Measurements from ENCODE around the gene DYNLL1.

DYNLL1 gene

DNA sequence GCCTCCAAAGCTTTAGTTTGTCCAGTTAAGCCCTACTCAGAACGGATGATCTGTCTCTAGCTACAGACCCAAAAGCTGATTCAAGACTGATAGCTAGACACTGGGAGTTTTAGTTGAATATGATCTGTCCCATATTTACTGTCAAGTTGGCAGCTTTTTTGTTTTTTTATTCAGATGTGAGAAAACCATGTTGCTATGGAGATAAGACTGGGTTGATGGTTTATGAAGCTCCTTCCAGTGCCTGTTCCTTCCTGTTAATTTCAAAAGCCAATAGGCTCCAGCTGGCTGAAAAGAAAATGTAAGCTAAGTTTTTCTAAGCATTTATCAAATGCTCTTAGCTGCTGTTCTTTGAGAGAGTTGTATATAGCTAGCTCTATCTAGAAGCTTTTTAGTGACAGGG lies 4.7 kb downstream of the DYNLL1 start:
- WGBS (ENCODE audit: extremely low coverage, insufficient coverage, insufficient read length), result no CpG with 5 or more reads among the region's 1 CpG
- Histone ChIP-seq H2BK5ac (ENCODE audit: low read depth, low read length, poor library complexity) (no peak overlapping the region), H3K27me3 (ENCODE audit: insufficient read depth, low read length) (no peaks in the 10 kb centered on the region), H4K8ac (ENCODE audit: low read depth, low read length) (no peak overlapping the region), H3K4me1 (ENCODE audit: control insufficient read depth in 1 of 2, insufficient read depth in 2 of 2, low read length in 2 of 2) (peaks cover 1 to 2% of the 10 kb centered on the region in 2 experiments), H4K91ac (ENCODE audit: low read depth, low read length) (no peak overlapping the region), H2BK12ac (ENCODE audit: low read length) (no peak overlapping the region), H2AK5ac (ENCODE audit: low read length) (no peak overlapping the region), H2BK120ac (ENCODE audit: insufficient read depth, low read length, poor library complexity) (no peak overlapping the region), H3K4me2 (ENCODE audit: low read length) (no peak overlapping the region), H3K9ac (ENCODE audit: low read length) (no peak overlapping the region), H3K79me2 (ENCODE audit: control insufficient read depth, insufficient read depth, low read length, poor library complexity) (peaks cover 9% of the 10 kb centered on the region), H3K27ac (ENCODE audit: low read depth, low read length) (no peak overlapping the region), H3K14ac (ENCODE audit: low read length) (no peak overlapping the region), H3K4ac (ENCODE audit: low read depth, low read length) (no peak overlapping the region), H3K18ac (ENCODE audit: low read length) (no peak overlapping the region), H2AFZ (ENCODE audit: insufficient read depth, low read length, poor library complexity) (no peak overlapping the region), H3K9me3 (ENCODE audit: insufficient read depth, low read depth, low read length) (no peaks in the 10 kb centered on the region), H3K36me3 (ENCODE audit: control insufficient read depth in 1 of 2, insufficient read depth in 2 of 2, low read length in 2 of 2) (peaks cover 8 to 32% of the 10 kb centered on the region in 2 experiments), H4K12ac (ENCODE audit: low read depth, low read length) (no peak overlapping the region), H3K79me1 (ENCODE audit: low read length) (peaks cover 8% of the 10 kb centered on the region), H3K23ac (ENCODE audit: low read length) (no peak overlapping the region), H3K4me3 (ENCODE audit: low read depth, low read length) (no peak overlapping the region)
- DNase-seq, result no peak

DNA sequence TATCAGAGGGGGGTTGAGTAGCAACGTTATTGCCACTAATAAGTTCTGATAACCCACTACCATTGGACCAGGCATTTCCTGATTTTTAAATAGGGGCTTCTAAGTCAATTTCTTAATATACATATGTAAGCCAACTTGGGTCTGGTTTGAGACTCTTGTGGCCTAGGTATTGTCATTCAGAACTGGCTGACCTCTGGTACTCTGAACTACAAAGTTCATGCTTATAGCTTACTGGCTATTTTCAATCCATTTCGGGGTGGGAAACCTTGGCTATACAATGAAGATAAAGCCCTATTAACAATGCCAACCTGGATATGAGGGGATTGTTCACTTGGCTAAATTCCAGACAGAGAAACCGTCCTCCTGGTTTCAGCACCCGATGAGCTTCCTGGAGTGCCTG lies 8.7 kb downstream of the DYNLL1 start:
- Histone ChIP-seq H3K4me1 (ENCODE audit: control insufficient read depth in 1 of 2, insufficient read depth in 2 of 2, low read length in 2 of 2) (no peaks in the 10 kb centered on the region), H2BK120ac (ENCODE audit: insufficient read depth, low read length, poor library complexity) (no peak overlapping the region), H3K4me2 (ENCODE audit: low read length) (no peak overlapping the region), H3K79me1 (ENCODE audit: low read length) (no peaks in the 10 kb centered on the region), H3K27ac (ENCODE audit: low read depth, low read length) (no peak overlapping the region), H2BK12ac (ENCODE audit: low read length) (no peak overlapping the region), H3K79me2 (ENCODE audit: control insufficient read depth, insufficient read depth, low read length, poor library complexity) (no peaks in the 10 kb centered on the region), H3K18ac (ENCODE audit: low read length) (no peak overlapping the region), H4K91ac (ENCODE audit: low read depth, low read length) (no peak overlapping the region), H2BK5ac (ENCODE audit: low read depth, low read length, poor library complexity) (no peak overlapping the region), H4K8ac (ENCODE audit: low read depth, low read length) (no peak overlapping the region), H3K4ac (ENCODE audit: low read depth, low read length) (no peak overlapping the region), H3K36me3 (ENCODE audit: control insufficient read depth in 1 of 2, insufficient read depth in 2 of 2, low read length in 2 of 2) (peaks cover 8 to 24% of the 10 kb centered on the region in 2 experiments), H3K23ac (ENCODE audit: low read length) (no peak overlapping the region), H3K9ac (ENCODE audit: low read length) (no peak overlapping the region), H4K12ac (ENCODE audit: low read depth, low read length) (no peak overlapping the region), H3K4me3 (ENCODE audit: low read depth, low read length) (no peak overlapping the region), H3K9me3 (ENCODE audit: insufficient read depth, low read depth, low read length) (no peaks in the 10 kb centered on the region), H3K27me3 (ENCODE audit: insufficient read depth, low read length) (no peaks in the 10 kb centered on the region), H2AK5ac (ENCODE audit: low read length) (no peak overlapping the region), H3K14ac (ENCODE audit: low read length) (no peak overlapping the region), H2AFZ (ENCODE audit: insufficient read depth, low read length, poor library complexity) (no peak overlapping the region)
- no CpG with 5 or more reads among the region's 4 CpGs for WGBS (ENCODE audit: extremely low coverage, insufficient coverage, insufficient read length)
- DNase-seq, result no peak

DNA sequence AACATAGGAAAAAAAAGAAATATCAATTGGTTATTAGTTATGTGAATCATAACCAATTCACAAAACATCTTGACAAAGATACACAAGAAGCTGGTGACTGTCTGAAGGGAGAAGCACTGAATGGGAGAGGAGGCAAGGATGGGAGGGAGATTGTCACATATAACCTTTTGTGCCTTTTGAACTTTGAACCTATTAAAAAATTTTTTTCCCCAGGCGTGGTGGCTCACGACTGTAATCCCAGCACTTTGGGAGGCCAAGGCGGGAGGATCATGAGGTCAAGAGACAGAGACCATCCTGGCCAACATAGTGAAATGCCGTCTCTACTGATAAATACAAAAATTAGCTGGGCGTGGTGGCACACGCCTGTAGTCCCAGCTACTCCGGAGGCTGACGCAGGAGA lies 12.6 kb downstream of the DYNLL1 start:
- H4K12ac ChIP-seq (ENCODE audit: low read depth, low read length), result no peak overlapping the region
- no peak overlapping the region for H3K4me3 ChIP-seq (ENCODE audit: low read depth, low read length)
- WGBS (ENCODE audit: extremely low coverage, insufficient coverage, insufficient read length), result no CpG with 5 or more reads among the region's 8 CpGs
- H3K9ac ChIP-seq (ENCODE audit: low read length), result no peak overlapping the region
- no peaks in the 10 kb centered on the region for H3K79me2 ChIP-seq (ENCODE audit: control insufficient read depth, insufficient read depth, low read length, poor library complexity)
- peaks cover 0 to 18% of the 10 kb centered on the region in 2 experiments for H3K36me3 ChIP-seq (ENCODE audit: control insufficient read depth in 1 of 2, insufficient read depth in 2 of 2, low read length in 2 of 2)
- no peak overlapping the region for H2BK12ac ChIP-seq (ENCODE audit: low read length)
- H3K18ac ChIP-seq (ENCODE audit: low read length), result no peak overlapping the region
- no peak overlapping the region for H2AFZ ChIP-seq (ENCODE audit: insufficient read depth, low read length, poor library complexity)
- H3K4me1 ChIP-seq (ENCODE audit: control insufficient read depth in 1 of 2, insufficient read depth in 2 of 2, low read length in 2 of 2), result no peaks in the 10 kb centered on the region
- H3K79me1 ChIP-seq (ENCODE audit: low read length), result no peaks in the 10 kb centered on the region
- DNase-seq, result no peak
- no peak overlapping the region for H3K4ac ChIP-seq (ENCODE audit: low read depth, low read length)
- no peak overlapping the region for H4K91ac ChIP-seq (ENCODE audit: low read depth, low read length)
- no peak overlapping the region for H2AK5ac ChIP-seq (ENCODE audit: low read length)
- no peak overlapping the region for H2BK120ac ChIP-seq (ENCODE audit: insufficient read depth, low read length, poor library complexity)
- no peak overlapping the region for H4K8ac ChIP-seq (ENCODE audit: low read depth, low read length)
- no peak overlapping the region for H3K23ac ChIP-seq (ENCODE audit: low read length)
- H3K14ac ChIP-seq (ENCODE audit: low read length), result no peak overlapping the region
- H2BK5ac ChIP-seq (ENCODE audit: low read depth, low read length, poor library complexity), result no peak overlapping the region
- H3K27ac ChIP-seq (ENCODE audit: low read depth, low read length), result no peak overlapping the region
- no peak overlapping the region for H3K4me2 ChIP-seq (ENCODE audit: low read length)
- H3K9me3 ChIP-seq (ENCODE audit: insufficient read depth, low read depth, low read length), result no peaks in the 10 kb centered on the region
- H3K27me3 ChIP-seq (ENCODE audit: insufficient read depth, low read length), result no peaks in the 10 kb centered on the region

DNA sequence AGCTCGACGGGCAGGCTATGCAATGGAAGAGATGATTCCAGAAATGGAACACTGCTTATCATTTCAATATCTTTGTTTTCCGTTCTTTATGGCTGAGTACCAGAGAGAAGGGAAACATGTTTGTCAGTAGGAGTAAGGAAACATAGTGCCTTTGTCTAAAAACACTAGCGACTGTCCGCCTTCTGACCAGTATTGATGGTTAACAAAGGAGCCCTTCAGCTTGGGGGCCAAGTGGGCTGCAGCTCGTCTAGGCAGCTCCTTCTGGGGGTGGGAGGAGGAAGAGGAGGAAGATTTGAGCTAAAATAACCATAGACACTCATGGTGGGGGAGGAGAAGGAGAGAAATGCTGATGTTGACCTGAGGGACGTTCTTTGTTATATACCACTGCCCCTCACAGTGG lies 18.1 kb downstream of the DYNLL1 start:
- no peak overlapping the region for H3K18ac ChIP-seq (ENCODE audit: low read length)
- H3K27me3 ChIP-seq (ENCODE audit: insufficient read depth, low read length), result no peaks in the 10 kb centered on the region
- no peak overlapping the region for H3K9ac ChIP-seq (ENCODE audit: low read length)
- no peaks in the 10 kb centered on the region for H3K9me3 ChIP-seq (ENCODE audit: insufficient read depth, low read depth, low read length)
- no CpG with 5 or more reads among the region's 7 CpGs for WGBS (ENCODE audit: extremely low coverage, insufficient coverage, insufficient read length)
- peaks cover 0 to 32% of the 10 kb centered on the region in 2 experiments for H3K36me3 ChIP-seq (ENCODE audit: control insufficient read depth in 1 of 2, insufficient read depth in 2 of 2, low read length in 2 of 2)
- H2BK120ac ChIP-seq (ENCODE audit: insufficient read depth, low read length, poor library complexity), result no peak overlapping the region
- H3K4me1 ChIP-seq (ENCODE audit: control insufficient read depth in 1 of 2, insufficient read depth in 2 of 2, low read length in 2 of 2), result no peaks in the 10 kb centered on the region
- H2BK12ac ChIP-seq (ENCODE audit: low read length), result no peak overlapping the region
- no peak overlapping the region for H4K91ac ChIP-seq (ENCODE audit: low read depth, low read length)
- H3K23ac ChIP-seq (ENCODE audit: low read length), result no peak overlapping the region
- no peak overlapping the region for H4K8ac ChIP-seq (ENCODE audit: low read depth, low read length)
- H2AFZ ChIP-seq (ENCODE audit: insufficient read depth, low read length, poor library complexity), result no peak overlapping the region
- H3K4me3 ChIP-seq (ENCODE audit: low read depth, low read length), result no peak overlapping the region
- DNase-seq, result no peak
- no peak overlapping the region for H2AK5ac ChIP-seq (ENCODE audit: low read length)
- no peak overlapping the region for H3K4ac ChIP-seq (ENCODE audit: low read depth, low read length)
- no peak overlapping the region for H2BK5ac ChIP-seq (ENCODE audit: low read depth, low read length, poor library complexity)
- no peak overlapping the region for H4K12ac ChIP-seq (ENCODE audit: low read depth, low read length)
- H3K14ac ChIP-seq (ENCODE audit: low read length), result no peak overlapping the region
- no peaks in the 10 kb centered on the region for H3K79me2 ChIP-seq (ENCODE audit: control insufficient read depth, insufficient read depth, low read length, poor library complexity)
- H3K27ac ChIP-seq (ENCODE audit: low read depth, low read length), result no peak overlapping the region
- H3K4me2 ChIP-seq (ENCODE audit: low read length), result no peak overlapping the region
- no peaks in the 10 kb centered on the region for H3K79me1 ChIP-seq (ENCODE audit: low read length)
